Activated CD4-positive, CD25-positive, alpha-beta regulatory T cell treated with anti-CD3 and anti-CD28 coated beads, Interleukin-2, amount 50 U/mL, for 24 hours (primary cell): ENCODE data around the gene L1CAM.

ENCODE experiments used
- ATAC-seq, 2 donors: fragments of 150-1000 bp; cut with Tn5 transposase; one replicate each; pipeline ENCODE4 v1.10.0; 2021; ENCODE audit warnings: mild to moderate bottlenecking in 1 of 2, moderate library complexity in 1 of 2

Gene L1CAM

DNA sequence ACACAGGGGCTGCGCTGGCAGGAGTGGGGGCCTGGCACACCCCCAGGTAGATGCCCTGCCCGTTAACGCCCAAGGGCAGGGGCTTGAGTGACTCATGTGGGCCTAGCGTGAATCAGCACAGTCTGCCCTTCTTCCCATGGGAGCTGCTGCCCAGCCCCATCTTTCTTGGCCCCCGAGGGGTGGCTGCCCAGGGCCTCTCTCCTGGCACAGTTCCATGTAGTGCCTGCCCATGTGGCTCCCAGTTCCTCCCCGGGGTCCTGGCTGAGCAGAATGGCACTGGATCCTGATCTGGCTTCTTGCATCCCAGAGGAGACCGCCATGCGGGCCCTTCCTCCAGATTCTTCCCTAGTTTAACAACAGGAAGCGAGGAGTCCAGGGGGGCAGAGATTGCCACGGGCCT is 16.4 kb upstream of the L1CAM start:
- ATAC-seq: no peak

GRCh38 chrX:153901753-153902140 is 15.8 kb upstream of the L1CAM start:
- ATAC-seq: no peak

GRCh38 chrX:153900831-153901752 is 15.1 kb upstream of the L1CAM start:
- ATAC-seq: peak; percentile 73 to 75

GRCh38 chrX:153897899-153898298 is 11.9 kb upstream of the L1CAM start:
- no peak for ATAC-seq

DNA sequence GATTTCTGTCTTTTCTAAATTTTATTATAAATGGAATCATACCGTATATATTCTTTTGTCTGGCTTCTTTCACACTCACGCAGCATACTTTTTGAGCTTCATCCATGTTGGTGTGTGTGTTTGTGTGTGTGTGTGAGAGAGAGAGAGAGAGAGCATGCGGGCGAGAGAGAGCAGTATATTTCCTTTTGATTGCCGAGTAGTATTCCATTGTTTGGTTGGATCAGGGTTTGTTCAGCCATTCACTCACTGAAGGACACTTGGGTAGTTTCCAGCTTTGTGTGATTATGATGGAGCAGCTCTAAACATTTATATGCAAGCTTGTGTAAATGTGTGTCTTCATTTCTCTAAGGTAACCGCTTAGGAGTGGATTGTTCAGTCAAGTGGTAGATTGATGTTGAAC is 3.1 kb upstream of the L1CAM start:
- no peak for ATAC-seq

GRCh38 chrX:153888344-153888743 is 2.4 kb upstream of the L1CAM start:
- ATAC-seq: peak in 1 of 2 donors; percentile 27

DNA sequence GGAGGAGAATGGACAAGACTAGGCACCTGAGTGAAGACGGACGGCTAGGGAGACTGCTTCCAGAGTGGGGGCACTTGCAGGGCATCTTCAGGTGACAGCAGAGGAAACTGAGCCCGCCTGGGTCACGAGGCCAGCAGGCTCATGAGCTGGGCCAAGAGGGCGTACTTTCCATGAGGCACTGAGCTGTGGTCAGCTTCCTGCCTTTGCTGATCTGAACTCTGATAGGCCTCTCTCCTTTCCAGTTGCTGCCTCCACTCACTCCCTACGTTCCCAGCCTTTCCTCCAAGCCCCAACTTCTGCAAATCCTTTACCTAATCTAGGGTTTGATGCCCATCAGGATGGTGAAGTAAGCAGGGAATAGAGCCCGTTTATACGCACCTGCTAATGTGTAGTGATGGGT is 1.4 kb upstream of the L1CAM start:
- ATAC-seq: no peak

GRCh38 chrX:153886915-153887314 is 942 bp upstream of the L1CAM start:
- ATAC-seq: no peak

- no peak for ATAC-seq
Observed at GRCh38 chrX:153885208-153885787, 675 bp downstream of the L1CAM start.

DNA sequence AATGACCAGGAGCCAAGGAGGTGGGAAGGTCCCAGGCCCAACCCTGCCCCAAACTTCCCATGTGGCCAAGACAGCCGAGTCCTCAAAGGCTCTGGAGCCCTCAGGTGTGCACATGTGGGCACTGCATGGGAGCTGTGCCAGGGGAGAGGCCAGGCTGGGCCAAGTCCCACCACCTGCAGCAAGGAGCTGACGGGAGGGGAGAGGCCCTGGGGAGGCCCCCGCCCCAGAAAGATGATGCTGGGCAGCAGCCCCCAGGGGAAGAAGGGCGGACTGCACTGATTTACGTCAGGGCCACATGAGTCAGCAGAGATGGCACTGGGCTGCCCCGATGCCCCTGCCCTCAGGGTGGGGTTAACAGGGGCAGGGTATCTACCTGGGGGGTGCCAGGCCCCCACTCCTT is 1.4 kb downstream of the L1CAM start:
- ATAC-seq: no peak

- no peak for ATAC-seq
Observed at GRCh38 chrX:153884136-153884535, 1.8 kb downstream of the L1CAM start.

- no peak for ATAC-seq
Observed at GRCh38 chrX:153883163-153883843, 2.7 kb downstream of the L1CAM start.

DNA sequence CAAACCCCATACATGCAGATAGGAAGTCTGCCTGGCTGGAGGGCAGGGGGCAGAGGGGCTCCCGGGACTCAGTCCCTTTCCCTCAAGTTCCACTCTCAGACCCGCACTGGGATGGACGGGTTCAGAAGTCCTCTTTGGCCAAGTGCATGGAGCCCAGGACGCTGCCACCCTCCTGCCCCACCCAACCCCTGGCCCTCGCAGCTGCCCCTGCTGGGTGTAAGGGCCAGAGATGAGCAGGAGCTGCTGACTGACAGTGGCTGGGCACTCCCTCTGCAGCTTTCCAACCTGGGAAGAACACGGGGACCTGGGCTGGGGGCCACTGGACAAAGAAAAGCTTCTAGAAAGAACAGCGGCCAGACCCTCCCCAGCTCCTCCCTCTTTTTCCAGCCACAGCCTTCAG is 3.4 kb downstream of the L1CAM start:
- ATAC-seq: no peak

DNA sequence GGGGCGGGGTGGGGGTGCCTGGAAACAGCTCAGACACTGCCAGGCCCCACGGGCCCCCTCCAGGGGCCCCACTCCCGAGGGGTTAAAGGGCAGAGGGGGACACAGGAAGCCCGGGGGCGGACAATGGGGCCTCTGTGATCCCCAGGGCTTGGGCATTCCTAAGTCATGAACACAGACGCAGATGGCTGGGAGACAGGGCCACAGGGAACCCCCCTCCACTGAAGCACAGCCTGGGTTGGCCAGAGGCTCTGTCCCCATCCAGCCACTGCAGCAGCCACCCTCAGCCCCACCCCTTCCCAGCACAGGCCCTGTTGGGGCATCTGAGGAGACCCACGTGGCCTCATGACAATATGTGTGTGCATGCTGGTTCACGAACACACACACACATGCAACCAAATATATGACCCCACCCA is 3.9 kb downstream of the L1CAM start:
- ATAC-seq: no peak

DNA sequence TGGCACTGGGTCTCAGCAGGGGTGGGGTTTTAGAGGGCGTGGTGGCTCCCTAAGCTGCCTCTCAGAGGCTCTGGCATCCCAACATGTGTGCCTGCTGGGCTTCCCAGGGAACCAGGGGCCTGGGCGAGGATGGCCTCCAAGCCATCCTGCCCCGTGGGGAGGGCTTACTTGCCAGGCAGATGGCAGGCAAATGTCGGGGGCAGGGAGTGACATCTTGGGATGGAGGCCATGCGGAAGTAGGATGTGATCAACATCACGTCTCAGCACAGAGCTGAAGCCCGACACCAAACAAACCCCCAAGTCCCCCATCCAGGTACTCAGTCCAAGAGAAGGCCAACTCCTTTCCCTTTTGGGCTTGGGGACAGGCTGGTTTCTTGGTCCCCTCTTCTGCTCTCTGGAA is 4.7 kb downstream of the L1CAM start:
- no peak for ATAC-seq

DNA sequence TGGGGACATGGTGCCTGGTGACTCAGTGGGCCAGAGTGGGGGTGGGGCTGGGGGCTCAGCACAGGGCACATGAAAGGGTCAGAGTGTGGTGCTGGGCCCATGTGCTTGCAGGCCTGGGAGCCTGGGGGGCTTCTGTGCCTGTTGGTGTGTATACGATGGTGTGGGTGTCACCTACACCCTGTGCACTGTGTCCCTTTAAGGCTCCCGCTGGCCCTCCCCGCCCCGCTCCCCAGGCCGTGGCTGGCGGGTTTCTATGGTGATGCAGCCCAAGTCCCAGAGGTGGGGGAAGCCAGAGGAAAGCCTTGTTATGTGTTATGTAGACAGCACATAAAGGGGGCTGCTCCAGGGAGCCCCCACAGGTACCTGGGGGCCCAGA is 5.5 kb downstream of the L1CAM start:
- no peak for ATAC-seq

DNA sequence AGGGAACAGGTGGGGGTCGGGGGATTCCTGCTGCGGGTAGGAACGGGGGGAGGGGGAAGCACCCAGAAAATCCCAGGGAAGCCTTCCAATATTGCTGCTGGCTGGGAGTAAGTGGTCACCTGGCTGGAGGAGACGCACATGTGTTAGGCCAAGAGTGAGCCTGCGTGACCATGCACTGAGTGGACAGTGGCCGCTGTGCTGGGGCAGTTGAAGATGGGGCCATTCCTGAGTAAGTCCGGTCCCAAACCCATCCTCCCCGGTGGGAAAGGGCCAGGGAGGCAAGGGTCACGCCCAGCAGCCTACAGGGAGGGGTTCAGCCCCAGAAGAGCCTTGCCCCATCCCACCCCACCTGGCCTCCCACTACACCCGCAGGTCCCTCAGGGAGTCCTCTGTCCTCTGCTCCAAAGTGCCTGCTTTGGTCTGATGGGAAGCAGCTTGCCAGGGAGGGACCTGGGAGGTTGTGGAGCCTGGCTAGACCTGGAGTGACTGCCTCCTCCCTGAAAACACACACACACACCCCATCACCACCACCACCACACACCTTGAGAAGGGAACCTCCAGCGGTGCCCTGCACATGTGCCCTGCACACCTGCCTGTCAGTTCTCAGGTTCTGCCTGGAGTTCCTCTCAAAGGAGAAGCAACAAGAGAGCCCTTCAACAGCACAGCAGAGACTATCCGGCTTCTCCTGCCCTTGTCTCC is 6.1 kb downstream of the L1CAM start:
- no peak for ATAC-seq

DNA sequence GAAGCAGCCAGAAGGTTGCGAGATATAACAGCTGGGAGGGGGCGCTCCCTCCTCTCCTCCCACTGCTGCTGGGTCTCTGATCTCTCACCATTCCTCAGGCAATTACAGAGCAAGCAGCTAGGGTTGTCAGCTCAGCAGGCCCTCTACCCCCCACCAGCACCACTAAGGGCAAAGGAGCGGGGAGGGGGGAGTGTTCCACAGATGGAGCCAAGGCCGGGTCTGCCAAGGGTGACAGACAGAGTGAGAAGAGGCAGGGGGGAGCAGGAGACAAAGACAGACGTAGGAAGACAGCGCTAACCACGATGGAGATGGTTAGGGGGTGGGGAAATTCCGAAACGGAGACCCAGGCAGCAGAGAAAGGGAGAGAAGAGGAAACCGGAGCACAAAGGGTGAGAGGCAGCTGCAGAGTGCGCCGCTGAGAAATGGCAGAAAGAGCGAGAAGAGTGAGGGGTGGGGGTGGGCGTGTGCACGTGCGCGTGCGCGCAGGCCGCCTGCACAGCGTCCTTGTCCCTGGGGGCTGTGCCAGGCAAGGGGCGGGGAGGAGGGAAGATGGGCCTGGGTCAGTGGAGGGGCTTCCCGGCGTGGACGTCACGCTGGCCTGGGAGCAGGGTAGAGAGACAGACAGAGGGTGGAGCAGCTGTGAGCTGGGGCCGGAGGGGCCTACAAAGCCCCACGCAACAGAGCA is 6.9 kb downstream of the L1CAM start:
- peak in 1 of 2 donors; percentile 51 for ATAC-seq

DNA sequence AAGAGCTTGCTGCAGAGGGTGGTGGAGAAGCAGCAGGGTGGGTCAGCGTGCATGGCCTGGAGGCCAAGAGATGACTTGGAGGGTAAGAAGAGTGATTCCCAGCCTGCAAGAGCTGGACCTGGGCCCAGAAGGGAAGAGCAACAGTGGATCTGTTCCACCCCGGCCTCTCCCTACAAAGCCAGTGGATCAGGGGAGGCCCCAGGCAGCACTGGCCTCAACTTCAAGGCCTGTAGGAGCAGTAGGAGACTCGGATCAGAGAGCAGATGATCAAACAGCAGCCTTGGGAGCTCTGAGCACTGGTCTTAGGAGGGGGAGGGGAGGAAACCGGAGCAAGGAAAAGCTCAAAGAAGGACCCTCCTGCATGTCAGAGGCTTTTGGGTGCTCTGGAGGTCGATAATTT is 7.6 kb downstream of the L1CAM start:
- no peak for ATAC-seq

DNA sequence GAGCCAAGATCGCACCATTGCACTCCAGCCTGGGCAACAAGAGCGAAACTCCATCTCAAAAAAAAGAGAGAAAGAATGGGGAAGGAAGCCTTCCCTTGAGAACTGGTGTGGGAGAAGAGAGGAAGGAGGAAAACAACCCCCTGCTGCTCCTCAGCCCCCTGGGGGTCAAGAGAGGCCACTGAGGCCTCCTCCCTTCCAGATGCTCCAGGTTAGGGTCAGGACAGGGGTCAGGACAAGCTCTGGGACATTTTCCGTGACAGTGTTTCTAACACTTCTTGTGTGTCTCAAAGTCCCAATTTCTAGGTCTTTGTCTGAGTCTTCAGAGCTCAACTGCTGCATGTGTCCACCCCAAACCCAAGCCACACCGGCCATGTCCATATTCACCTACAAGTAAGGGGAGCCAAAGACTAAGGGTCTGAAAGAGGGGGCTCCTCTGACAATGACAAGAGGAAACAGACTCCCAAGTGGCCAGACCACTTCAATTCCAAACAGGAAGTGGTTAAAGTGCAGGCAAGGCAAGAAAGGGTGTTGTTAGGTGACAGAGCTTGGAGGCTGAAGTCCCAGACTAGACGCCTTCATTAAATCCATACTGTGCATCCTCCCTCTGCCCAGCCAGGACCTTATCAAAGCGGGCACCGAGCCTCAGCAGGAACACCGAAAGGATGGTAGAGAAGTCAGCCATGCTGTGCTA is 8.3 kb downstream of the L1CAM start:
- ATAC-seq: no peak

GRCh38 chrX:153876112-153876491 is 9.9 kb downstream of the L1CAM start:
- no peak for ATAC-seq
